ENCODE data around the gene ZNF469.
"Not testable (repeated sequence)": the region's sequence is repeated elsewhere in the genome, so short reads cannot be mapped to it uniquely, and the experiment has no call there.

Gene ZNF469

DNA sequence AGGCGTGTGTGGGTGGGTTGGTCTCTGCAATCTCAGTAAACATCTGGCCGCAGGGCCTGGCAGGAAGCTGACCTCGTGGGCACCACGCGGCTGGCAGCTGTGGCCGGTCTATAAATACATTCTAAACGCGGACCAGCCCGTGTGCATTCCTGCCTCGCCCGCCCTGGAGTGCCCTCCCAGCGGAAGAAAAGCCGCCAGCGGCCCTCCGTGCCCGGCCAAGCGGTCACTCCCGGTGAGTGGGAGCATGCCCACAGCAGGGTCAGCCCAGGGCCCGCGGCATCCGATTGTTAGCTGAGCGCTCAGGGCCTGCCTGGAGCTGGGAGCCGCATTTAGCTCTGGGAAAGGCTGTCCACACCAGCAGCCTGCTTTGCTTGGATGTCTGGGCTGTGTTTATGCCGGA, 10.3 kb downstream of the ZNF469 start:
- no peak for DNase-seq

- no peak for DNase-seq
Measured at GRCh38 chr16:88393571-88393970, 10.8 kb downstream of the ZNF469 start.

GRCh38 chr16:88394426-88394825, 11.7 kb downstream of the ZNF469 start:
- no peak for DNase-seq

DNA sequence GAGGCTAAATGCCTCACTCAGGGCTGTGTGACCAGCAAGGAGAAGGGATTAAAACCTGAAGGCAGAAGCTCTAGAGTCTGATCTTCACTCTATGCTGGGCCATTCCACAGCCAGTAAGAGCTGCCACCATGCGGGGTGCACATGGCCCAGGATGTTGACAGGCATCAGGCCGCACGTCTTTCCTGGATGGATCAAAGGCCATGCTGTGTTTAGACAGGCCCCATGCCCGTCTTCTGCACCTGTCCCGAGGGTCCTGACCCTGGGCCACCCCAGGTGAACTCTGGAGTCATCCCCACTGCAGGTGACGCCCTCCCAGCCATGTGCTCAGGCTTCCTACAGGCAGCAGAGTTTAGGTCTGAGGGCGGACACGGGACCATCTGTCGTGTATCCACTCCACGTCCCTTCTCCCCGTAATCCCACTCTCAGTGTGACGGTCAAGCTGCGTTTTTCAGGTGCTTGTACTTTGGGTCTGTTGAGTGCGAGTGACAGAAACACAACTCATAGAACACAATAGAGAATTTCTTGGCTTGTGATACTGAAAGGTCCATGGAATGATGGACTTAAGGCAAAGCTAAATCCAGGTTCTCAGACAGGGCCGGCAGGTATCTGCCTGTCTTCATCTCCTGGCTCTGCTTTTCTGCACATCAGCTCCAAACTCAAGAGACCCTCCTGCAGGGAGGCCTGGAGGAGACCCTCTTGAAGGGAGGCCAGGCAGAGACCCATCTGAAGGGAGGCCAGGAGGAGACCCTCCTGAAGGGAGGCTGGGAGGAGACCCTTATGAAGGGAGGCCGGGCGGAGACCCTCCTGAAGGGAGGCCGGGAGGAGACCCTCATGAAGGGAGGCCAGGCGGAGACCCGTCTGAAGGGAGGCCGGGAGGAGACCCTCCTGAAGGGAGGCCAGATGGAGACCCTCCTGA, 13.2 kb downstream of the ZNF469 start:
- DNase-seq, result no peak

- DNase-seq, result no peak
Measured at GRCh38 chr16:88398170-88398873, 15.6 kb downstream of the ZNF469 start.

DNA sequence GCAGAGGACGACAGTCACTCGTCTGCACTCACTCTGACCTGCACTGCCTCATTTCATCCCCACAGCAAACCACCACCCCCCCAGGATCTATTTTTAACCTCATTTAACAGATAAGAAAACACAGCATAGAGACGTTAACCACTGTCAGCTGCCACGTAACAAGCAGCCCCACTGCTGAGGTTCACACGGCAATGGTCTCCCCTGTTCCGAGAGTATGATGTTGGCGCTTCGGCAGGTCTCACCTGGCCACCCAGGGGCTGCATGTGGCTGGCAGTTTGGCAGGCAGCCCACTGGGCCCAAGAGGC, 16.1 kb downstream of the ZNF469 start:
- no peak for DNase-seq

- no peak for DNase-seq
Measured at GRCh38 chr16:88400186-88400585, 17.4 kb downstream of the ZNF469 start.

- no peak for DNase-seq
Measured at GRCh38 chr16:88401604-88402246, 19.0 kb downstream of the ZNF469 start.

- no peak for DNase-seq
Measured at GRCh38 chr16:88402551-88403240, 19.9 kb downstream of the ZNF469 start.

- DNase-seq, result no peak
Measured at GRCh38 chr16:88403794-88404581, 21.2 kb downstream of the ZNF469 start.

DNA sequence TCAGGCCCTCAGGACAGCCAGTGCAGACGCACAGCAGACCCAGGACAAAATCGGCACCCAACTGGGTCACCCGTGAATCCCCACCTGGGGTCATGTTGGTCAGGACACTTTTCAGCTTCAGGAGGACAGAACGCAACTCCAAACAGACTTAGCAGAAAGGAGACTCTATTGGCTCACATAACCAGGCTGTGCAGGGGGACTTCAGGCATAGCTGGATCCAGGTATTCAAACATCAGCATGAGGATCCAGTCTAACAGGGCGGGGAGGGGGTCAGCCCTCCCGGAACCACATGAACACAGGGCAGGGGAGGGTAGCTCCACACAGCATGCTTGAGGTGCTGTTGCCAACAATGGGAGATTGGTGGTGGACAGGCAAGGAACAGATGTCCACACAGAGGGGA, 22.0 kb downstream of the ZNF469 start:
- no peak for DNase-seq

GRCh38 chr16:88405216-88406060, 22.7 kb downstream of the ZNF469 start:
- no peak for DNase-seq

DNA sequence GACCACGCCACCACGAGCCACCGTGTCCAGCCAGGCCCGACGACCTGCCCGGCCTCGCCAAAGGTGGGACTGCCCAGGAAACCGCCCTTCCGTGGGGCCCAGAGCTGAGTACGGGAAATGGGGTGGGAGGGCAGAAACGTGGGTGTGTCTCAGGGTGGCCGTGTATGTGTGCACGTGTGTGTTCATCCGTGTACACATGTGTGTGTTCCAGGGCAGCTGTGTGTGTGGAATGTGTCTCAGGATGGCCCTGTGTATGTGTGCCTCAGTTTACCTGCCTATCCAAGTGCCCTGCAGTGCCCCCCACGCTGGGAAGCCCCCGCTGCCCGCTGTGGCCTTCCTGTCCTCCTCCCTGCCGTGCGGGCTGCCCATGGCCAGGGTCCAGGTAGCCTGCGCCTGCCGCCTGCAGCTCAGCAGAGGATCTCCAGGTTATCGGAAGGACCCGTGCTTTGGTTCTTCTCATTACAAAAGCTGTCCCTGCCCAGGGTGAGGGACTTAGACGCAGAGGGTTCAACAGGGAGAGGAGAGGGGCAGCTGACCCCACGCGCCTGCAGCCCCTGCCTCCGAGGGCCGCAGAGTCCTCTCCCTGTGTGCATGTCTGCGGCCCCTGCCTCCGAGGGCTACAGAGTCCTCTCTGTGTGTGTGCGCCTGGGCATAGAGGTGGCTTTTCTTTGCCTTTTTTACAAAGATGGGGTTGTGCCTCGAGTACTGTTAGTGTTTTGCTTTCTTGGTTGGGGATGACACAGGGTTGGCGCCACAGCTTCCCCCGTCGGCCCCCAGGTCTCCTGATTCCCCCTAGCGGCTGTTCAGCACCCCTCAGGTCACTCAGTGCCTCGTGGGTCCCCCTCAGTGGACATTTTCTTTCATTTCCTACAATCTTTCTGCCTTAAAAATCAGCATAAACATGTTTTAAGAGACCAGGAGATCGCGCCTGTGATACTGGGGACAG, 23.6 kb downstream of the ZNF469 start:
- DNase-seq, result no peak

- DNase-seq, result no peak
Measured at GRCh38 chr16:88407042-88407420, 24.3 kb downstream of the ZNF469 start.

DNA sequence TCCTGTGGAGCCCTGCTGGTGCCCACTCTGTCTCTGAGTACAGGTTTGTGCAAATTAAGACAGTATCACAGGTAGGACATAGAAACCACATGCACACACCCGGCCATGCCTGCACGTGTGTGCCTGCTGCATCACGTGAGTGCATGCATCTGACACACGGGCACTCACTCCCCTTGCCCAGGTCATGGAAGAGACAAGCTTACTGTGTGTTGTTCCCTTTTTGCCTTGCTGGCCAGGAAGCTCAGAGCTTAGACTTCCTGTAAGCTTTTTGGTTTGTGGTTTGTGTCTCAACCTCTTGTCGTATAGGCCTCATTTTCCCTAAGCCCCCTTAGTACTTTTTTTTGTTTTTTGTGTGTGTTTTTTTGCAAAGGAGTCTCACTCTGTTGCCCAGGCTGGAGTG, 25.0 kb downstream of the ZNF469 start:
- DNase-seq, result no peak

DNA sequence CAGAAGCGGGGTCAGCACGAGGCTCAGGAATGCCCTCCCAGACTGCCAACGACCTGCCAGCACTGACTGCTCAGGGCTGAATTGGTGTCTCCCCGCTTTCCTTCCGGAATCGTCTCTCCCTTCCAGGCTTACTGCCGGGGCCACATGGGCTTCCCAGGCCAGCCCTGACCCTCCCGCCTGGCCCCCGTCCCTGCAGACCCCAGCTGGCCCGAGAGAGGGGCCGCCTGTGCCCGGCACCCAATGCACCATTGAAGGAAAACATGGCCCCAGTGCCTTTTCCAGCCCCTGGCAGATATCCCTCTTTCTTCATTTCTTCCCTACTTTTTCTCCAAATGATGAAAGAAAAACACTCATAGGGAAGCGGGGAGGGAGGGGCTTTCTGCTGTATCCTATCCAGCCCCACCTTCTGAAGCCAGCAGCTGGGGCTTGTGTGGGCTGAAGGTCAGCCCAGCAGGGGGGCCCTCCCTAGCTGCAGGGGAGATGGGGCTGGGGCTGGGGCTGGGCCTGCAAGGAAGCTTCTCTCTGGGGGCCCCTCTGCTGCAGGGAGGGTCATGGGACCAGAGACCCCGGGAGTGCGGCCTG, 25.9 kb downstream of the ZNF469 start:
- no peak for DNase-seq

DNA sequence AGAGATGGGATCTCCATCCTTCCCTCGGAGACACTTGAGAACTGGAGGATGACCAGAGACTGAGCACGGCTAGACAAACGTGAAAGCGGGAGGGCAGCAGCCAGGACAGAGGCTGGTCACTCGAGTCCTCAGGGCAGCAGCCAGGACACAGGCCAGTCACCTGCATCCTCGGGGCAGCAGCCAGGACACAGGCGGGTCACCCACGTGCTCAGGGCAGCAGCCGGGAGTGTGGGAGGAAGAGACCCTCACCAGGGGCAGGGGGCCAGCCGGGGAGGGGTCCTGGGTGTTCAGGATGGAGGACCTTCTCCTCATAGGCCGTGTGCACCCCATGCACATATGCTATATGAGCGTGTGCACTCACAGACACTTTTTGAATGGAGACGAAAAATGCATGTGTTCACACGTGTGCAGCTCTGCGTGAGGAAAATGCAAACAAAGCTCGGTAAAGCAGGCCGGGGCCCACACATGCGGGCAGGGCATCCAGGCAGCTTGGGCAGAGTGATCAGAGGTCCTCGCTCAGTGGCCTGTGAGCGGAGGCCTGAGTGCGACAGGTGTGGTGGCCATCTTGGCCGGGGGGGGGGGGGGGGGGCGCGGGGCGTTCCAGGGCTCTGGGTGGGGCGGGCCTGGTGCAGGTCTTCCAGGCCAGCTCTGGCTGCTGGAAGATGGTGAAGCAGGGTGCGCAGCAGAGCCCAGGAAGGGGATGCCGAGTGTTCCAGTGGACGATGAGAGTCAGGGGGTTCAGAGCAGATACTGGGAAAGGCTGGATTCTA, 26.7 kb downstream of the ZNF469 start:
- DNase-seq, result no peak

DNA sequence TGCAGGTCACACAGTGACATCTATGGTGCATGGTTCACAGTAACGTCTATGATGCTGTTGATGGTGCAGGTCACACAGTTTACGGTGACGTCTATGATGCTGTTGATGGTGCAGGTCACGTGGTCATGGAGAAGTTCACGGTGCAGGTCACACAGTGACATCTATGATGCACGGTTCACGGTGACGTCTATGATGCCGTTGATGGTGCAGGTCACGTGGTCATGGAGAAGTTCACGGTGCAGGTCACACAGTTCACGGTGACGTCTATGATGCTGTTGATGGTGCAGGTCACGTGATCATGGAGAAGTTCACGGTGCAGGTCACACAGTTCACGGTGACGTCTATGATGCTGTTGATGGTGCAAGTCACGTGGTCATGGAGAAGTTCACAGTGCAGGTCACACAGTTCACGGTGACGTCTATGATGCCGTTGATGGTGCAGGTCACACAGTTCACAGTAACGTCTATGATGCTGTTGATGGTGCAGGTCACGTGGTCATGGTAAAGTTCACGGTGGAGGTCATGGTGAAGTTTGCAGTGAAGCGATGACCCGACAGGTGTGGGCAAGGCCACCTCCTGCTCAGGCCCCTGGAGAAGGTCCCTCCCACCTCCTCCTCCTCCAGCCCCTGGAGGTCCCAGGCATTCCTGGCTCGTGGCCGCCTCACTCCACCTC, 27.7 kb downstream of the ZNF469 start:
- not testable (repeated sequence) for DNase-seq
